ENCODE data around the gene CCDC177. TPM values are rescaled to one million over a fixed set of nuclear protein-coding genes. Genes with fewer than 3 reads are reported as not detected.
"Not testable (repeated sequence)": the region's sequence is repeated elsewhere in the genome, so short reads cannot be mapped to it uniquely, and the experiment has no call there.

The CCDC177 gene
- total RNA-seq, 4 donors from 2014 or later: 0.22 TPM; not detected in 3

DNA sequence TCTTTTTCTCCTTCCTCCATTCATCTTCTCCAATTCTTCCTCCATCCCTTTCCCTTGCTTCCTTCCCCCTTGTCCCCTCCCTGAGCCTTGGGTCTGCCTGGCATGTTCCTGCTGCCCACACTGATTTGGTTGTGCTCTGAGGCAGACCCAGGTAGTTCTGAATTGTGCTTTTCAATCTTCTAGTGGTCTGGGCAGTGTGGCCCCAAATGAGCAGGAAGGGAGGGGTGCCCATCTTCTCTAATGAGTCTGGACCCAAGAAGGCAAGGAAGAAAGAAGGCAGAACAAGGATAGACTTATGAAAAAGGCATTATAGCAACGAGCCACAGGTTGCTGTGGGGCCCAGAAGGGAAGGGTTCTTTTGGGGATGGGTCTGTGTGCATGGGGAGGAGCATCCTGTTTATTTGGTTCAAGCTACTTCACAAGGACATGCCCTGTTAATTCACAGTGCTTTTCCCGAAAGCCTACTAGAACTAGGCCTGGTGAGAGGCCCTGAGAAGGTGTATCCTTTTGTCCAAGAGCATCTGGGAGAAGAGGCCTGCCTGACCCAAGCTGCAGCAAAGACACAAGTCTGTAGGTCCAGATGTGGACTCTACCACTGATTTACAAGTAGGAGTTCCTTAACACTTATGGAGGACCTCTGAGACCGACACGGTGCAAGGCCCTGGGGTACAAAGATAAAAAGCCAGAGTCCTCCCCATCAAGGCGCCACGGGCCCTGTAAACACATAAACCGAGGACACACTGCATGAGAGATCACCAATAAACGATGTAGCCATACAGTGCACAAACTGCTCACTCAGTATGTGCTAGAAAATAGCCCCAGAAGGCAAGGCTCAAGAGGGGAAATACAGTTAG is 35.6 kb upstream of the CCDC177 start:
- 44 to 54% methylated on average over 7 to 8 of the region's 8 CpGs for WGBS, 2 donors
- intact Hi-C loops (cut with DNase I): no loop called here
- no peaks in the 10 kb centered on the region for H3K9me3 ChIP-seq
- DNase-seq: no peak
- peaks cover 30 to 50% (median 31%) of the 10 kb centered on the region in 3 donors for H3K4me1 ChIP-seq
- no peaks in the 10 kb centered on the region for H3K36me3 ChIP-seq
- TF ChIP-seq POLR2A (IDR thresholded peaks at IDR 0.05): no peak
- TF ChIP-seq, protein P1, sequence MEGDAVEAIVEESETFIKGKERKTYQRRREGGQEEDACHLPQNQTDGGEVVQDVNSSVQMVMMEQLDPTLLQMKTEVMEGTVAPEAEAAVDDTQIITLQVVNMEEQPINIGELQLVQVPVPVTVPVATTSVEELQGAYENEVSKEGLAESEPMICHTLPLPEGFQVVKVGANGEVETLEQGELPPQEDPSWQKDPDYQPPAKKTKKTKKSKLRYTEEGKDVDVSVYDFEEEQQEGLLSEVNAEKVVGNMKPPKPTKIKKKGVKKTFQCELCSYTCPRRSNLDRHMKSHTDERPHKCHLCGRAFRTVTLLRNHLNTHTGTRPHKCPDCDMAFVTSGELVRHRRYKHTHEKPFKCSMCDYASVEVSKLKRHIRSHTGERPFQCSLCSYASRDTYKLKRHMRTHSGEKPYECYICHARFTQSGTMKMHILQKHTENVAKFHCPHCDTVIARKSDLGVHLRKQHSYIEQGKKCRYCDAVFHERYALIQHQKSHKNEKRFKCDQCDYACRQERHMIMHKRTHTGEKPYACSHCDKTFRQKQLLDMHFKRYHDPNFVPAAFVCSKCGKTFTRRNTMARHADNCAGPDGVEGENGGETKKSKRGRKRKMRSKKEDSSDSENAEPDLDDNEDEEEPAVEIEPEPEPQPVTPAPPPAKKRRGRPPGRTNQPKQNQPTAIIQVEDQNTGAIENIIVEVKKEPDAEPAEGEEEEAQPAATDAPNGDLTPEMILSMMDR (IDR thresholded peaks at IDR 0.05): no peak
- peak overlapping the region; percentile 86 to 100 (median 99) for H3K27ac ChIP-seq
- H3K4me3 ChIP-seq: peak overlapping the region in 3 of 4 donors; percentile 74 to 92 (median 81)
- H3K27me3 ChIP-seq: no peaks in the 10 kb centered on the region

DNA sequence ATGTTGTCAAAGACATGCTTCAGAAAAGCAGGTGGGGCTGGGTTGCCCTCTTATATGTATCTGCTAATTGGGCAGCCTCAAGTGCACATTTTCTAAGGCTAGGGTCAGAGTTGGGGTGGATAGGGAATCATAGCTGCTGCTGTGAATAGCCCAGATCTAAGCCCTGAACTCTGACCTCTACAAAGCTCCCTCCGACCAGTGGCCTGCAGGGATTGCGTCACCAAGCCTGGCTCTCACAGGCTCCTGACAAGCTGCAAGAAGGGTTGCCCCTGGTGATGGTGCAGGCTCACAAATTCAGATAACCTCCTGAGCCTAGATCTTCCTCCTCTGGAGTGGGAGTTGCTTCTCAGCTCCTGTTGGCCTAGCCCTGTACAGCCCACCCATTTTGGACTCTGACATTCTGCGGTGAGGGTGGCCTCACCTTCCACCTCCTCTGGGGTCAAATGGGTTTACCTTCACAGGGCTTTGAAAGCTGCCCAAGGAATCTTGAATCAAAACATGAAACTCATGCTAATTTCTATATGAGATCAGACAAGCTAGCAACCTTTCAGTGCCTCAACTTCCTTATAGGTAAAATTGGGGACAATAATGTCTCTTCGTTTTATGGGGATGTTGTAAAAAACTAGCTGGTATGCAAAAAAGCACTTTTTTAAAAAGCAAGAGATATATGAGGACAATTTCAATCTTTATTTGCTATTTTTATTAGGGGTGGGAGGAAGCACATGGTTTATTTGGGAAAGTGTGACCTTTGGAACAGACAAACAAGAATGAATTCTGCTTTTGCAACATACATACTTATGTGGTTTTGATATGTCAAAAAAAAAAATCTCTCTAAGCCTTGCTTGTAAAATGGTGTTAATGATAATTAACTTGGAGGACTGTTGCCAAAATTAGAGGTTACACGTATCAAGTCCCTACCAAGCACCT is 31.9 kb upstream of the CCDC177 start:
- TF ChIP-seq, protein P1 (IDR thresholded peaks at IDR 0.05): no peak
- TF ChIP-seq POLR2A (IDR thresholded peaks at IDR 0.05): no peak
- Histone ChIP-seq H3K4me3 (no peak overlapping the region), H3K36me3 (no peaks in the 10 kb centered on the region), H3K4me1 (peaks cover 12 to 20% (median 14%) of the 10 kb centered on the region in 3 donors), H3K27me3 (no peaks in the 10 kb centered on the region), H3K27ac (no peak overlapping the region), H3K9me3 (no peaks in the 10 kb centered on the region)
- WGBS, 2 donors: 70 to 79% methylated on average over 2 to 3 of the region's 5 CpGs
- DNase-seq: no peak
- intact Hi-C loops (cut with DNase I): no loop called here

DNA sequence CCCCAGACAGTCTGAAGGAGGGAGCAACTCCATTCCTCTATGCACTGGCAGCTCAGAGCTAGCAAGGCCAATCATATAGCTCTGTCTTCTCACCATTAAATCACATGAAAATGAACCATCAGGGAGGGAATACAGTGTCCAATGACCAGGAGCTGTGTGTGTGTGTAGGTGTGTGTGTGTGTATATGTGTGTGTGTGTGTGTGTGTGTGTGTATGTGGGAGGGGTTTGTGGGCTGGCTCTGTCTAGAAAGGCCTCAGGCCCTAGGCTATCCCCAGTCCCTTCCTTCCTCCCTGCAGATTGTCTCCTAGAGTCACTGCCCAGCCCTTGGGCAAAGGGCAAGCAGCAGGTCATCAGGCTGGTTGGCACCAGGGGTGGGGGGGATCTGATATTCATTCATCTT is 31.1 kb upstream of the CCDC177 start:
- Histone ChIP-seq H3K4me1 (peaks cover 9 to 16% (median 9%) of the 10 kb centered on the region in 3 donors), H3K27ac (no peak overlapping the region), H3K4me3 (no peak overlapping the region), H3K36me3 (no peaks in the 10 kb centered on the region), H3K9me3 (no peaks in the 10 kb centered on the region), H3K27me3 (no peaks in the 10 kb centered on the region)
- TF ChIP-seq, protein P1 (IDR thresholded peaks at IDR 0.05): no peak
- no peak for DNase-seq
- intact Hi-C loops (cut with DNase I): no loop called here

DNA sequence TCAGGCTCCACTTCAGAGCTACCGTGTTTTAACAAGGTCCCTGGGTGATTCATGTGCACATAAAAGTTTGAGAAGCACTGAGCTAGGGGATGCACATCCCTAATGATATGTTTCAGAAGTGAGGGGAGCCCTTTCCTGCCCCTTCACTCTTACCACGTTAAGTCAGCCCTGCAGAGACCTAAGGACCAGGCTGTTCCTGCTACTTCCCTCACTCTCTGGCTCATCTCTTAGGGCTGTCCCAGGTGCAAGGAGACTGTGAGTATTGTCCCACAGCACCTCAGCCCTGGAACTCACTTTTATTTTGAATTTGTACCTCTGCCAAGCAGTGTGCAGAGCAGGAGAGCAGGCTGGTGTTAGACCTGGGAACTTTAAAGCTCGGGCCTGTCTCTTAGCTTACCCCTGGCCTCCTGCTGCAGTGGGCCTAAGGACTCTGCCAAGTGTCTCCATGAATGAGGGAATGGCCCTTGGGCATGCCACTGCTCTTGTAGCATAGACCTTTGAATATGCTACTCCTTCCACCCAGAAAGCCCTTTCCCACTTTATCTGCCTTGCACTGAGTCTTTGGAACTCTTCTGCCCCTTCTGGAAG is 25.7 kb upstream of the CCDC177 start:
- Histone ChIP-seq H3K4me1 (peaks cover 0 to 12% (median 0%) of the 10 kb centered on the region in 3 donors), H3K9me3 (no peaks in the 10 kb centered on the region), H3K27ac (no peak overlapping the region), H3K27me3 (no peaks in the 10 kb centered on the region), H3K36me3 (no peaks in the 10 kb centered on the region), H3K4me3 (no peak overlapping the region)
- no peak for DNase-seq
- 57 to 62% methylated on average over 2 to 3 of the region's 3 CpGs for WGBS, 2 donors
- TF ChIP-seq POLR2A (IDR thresholded peaks at IDR 0.05): no peak
- TF ChIP-seq, protein P1 (IDR thresholded peaks at IDR 0.05): no peak
- intact Hi-C loops (cut with DNase I): no loop called here

DNA sequence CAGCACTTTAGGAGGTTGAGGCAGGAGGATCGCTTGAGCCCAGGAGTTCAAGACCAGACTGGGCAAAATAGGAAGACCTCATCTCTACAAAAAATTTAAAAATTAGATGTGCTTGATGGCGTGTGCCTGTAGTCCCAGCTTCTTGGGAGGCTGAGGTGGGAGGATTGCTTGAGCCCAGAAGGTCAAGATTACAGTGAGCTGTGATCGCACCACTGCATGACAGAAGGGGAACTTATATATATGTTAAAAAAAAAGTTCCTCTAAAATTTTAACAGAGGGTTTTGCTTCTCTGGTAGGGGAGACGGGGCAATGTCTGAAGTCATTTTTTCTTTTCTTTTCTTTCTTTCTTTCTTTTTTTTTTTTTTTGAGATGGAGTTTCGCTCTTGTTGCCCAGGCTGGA is 24.8 kb upstream of the CCDC177 start:
- H3K9me3 ChIP-seq; H3K27me3 ChIP-seq; H3K36me3 ChIP-seq; H3K4me3 ChIP-seq; H3K27ac ChIP-seq; DNase-seq; intact Hi-C loops (cut with DNase I): not testable (repeated sequence)
- peaks cover 0 to 22% (median 5%) of the 10 kb centered on the region in 3 donors for H3K4me1 ChIP-seq
- 91 to 92% methylated on average over 4 to 5 of the region's 5 CpGs for WGBS, 2 donors

Measured in esophagus squamous epithelium (tissue), 5 donors.